GM18867 (cell line): ENCODE results near the gene ETS1.

Experiments
- ATAC-seq: cut with Tn5 transposase; IDR thresholded peaks from one replicate; pipeline ENCODE4 v1.9.1; 2021; ENCODE audit warnings: mild to moderate bottlenecking, moderate library complexity; ENCODE audit not compliant: unreplicated experiment

Gene ETS1

GRCh38 chr11:128619540-128620308 lies 32.4 kb upstream of the ETS1 start:
- ATAC-seq = no peak

GRCh38 chr11:128619007-128619406 lies 31.6 kb upstream of the ETS1 start:
- no peak for ATAC-seq

GRCh38 chr11:128618603-128619002 lies 31.2 kb upstream of the ETS1 start:
- ATAC-seq = no peak

- no peak for ATAC-seq
Measured at GRCh38 chr11:128616161-128616560, 28.8 kb upstream of the ETS1 start.

GRCh38 chr11:128615612-128616011 lies 28.3 kb upstream of the ETS1 start:
- ATAC-seq = no peak

GRCh38 chr11:128615076-128615475 lies 27.7 kb upstream of the ETS1 start:
- ATAC-seq = no peak

GRCh38 chr11:128614026-128614425 lies 26.7 kb upstream of the ETS1 start:
- no peak for ATAC-seq

- ATAC-seq = no peak
Measured at GRCh38 chr11:128613300-128613995, 26.1 kb upstream of the ETS1 start.

GRCh38 chr11:128610721-128611617 lies 23.6 kb upstream of the ETS1 start:
- peak; percentile 98 for ATAC-seq

GRCh38 chr11:128609785-128610184 lies 22.4 kb upstream of the ETS1 start:
- no peak for ATAC-seq

GRCh38 chr11:128608746-128609407 lies 21.5 kb upstream of the ETS1 start:
- ATAC-seq = no peak

GRCh38 chr11:128607819-128608218 lies 20.5 kb upstream of the ETS1 start:
- no peak for ATAC-seq

- no peak for ATAC-seq
Measured at GRCh38 chr11:128604723-128605122, 17.4 kb upstream of the ETS1 start.

GRCh38 chr11:128603752-128604414 lies 16.5 kb upstream of the ETS1 start:
- peak; percentile 67 for ATAC-seq

GRCh38 chr11:128603003-128603696 lies 15.8 kb upstream of the ETS1 start:
- no peak for ATAC-seq

- ATAC-seq = no peak
Measured at GRCh38 chr11:128599729-128600128, 12.4 kb upstream of the ETS1 start.

- ATAC-seq = no peak
Measured at GRCh38 chr11:128598506-128599150, 11.3 kb upstream of the ETS1 start.

- no peak for ATAC-seq
Measured at GRCh38 chr11:128598096-128598495, 10.7 kb upstream of the ETS1 start.

- no peak for ATAC-seq
Measured at GRCh38 chr11:128597209-128597608, 9.9 kb upstream of the ETS1 start.
